ENCODE data around the gene THBS1.
A peak's percentile ranks its signal among the peaks of the same experiment; 100 is the strongest.

THBS1 gene

GRCh38 chr15:39574427-39574826 is 6.5 kb upstream of the THBS1 start:
- no peak for DNase-seq (ENCODE audit: low spot score)

- DNase-seq (ENCODE audit: low spot score), result no peak
Measured at GRCh38 chr15:39575180-39575579, 5.7 kb upstream of the THBS1 start.

GRCh38 chr15:39578851-39579486 is 1.9 kb upstream of the THBS1 start:
- no peak for DNase-seq (ENCODE audit: low spot score)

- DNase-seq (ENCODE audit: low spot score), result peak; percentile 43
Measured at GRCh38 chr15:39579487-39580116, 1.3 kb upstream of the THBS1 start.

- peak; percentile 26 for DNase-seq (ENCODE audit: low spot score)
Measured at GRCh38 chr15:39580117-39580484, 778 bp upstream of the THBS1 start.

GRCh38 chr15:39581242-39581792 is 438 bp downstream of the THBS1 start:
- no peak for DNase-seq (ENCODE audit: low spot score)

- no peak for DNase-seq (ENCODE audit: low spot score)
Measured at GRCh38 chr15:39581793-39582285, 960 bp downstream of the THBS1 start.

- DNase-seq (ENCODE audit: low spot score), result no peak
Measured at GRCh38 chr15:39582286-39582976, 1.6 kb downstream of the THBS1 start.

GRCh38 chr15:39582977-39583595 is 2.2 kb downstream of the THBS1 start:
- DNase-seq (ENCODE audit: low spot score), result no peak

- no peak for DNase-seq (ENCODE audit: low spot score)
Measured at GRCh38 chr15:39583596-39584265, 2.9 kb downstream of the THBS1 start.

- DNase-seq (ENCODE audit: low spot score), result no peak
Measured at GRCh38 chr15:39584266-39584659, 3.4 kb downstream of the THBS1 start.

GRCh38 chr15:39584662-39585388 is 3.9 kb downstream of the THBS1 start:
- DNase-seq (ENCODE audit: low spot score), result no peak

GRCh38 chr15:39585389-39585841 is 4.5 kb downstream of the THBS1 start:
- DNase-seq (ENCODE audit: low spot score), result no peak

GRCh38 chr15:39585871-39586301 is 5.0 kb downstream of the THBS1 start:
- no peak for DNase-seq (ENCODE audit: low spot score)

- DNase-seq (ENCODE audit: low spot score), result no peak
Measured at GRCh38 chr15:39586387-39587095, 5.7 kb downstream of the THBS1 start.

GRCh38 chr15:39587096-39587721 is 6.3 kb downstream of the THBS1 start:
- no peak for DNase-seq (ENCODE audit: low spot score)

- DNase-seq (ENCODE audit: low spot score), result no peak
Measured at GRCh38 chr15:39587731-39588530, 7.1 kb downstream of the THBS1 start.

GRCh38 chr15:39588531-39589192 is 7.8 kb downstream of the THBS1 start:
- DNase-seq (ENCODE audit: low spot score), result no peak

All from COLO829 (cell line).